Loucy (cell line): Measurements from ENCODE around the gene SMG6.

Experiments
- H2AFZ ChIP-seq: fragments of 200-600 bp; sonication (generic); 2 replicates; pipeline ENCODE4 v1.6.0; 2016; ENCODE audit warnings: antibody characterized with exemption, mild to moderate bottlenecking, low read length, moderate library complexity
- H3F3A ChIP-seq: fragments of 200-600 bp; 2 replicates; pipeline ENCODE4 v1.6.0; 2016; ENCODE audit warnings: antibody characterized with exemption, low read depth, mild to moderate bottlenecking
- H3K27me3 ChIP-seq: fragments of 200-600 bp; sonication (generic); 2 replicates; pipeline ENCODE4 v1.6.1; 2014; ENCODE audit warnings: low read length, mild to moderate bottlenecking; ENCODE audit not compliant: insufficient read depth, poor library complexity, severe bottlenecking
- H3K36me3 ChIP-seq: fragments of 200-600 bp; sonication (generic); 2 replicates; pipeline ENCODE4 v1.6.1; 2016; ENCODE audit warnings: low read length; ENCODE audit not compliant: insufficient read depth
- H3K4me1 ChIP-seq: fragments of 200-600 bp; sonication (generic); 2 replicates; pipeline ENCODE4 v1.5.1; 2014; ENCODE audit warnings: low read length, mild to moderate bottlenecking; ENCODE audit not compliant: insufficient read depth, poor library complexity, severe bottlenecking
- H3K4me2 ChIP-seq: fragments of 200-600 bp; sonication (generic); 2 replicates; pipeline ENCODE4 v1.6.0; 2014; ENCODE audit warnings: antibody characterized with exemption, low read length, low read depth, mild to moderate bottlenecking; ENCODE audit not compliant: poor library complexity, severe bottlenecking
- H3K4me3 ChIP-seq: fragments of 200-600 bp; sonication (generic); 2 replicates; pipeline ENCODE4 v1.5.1; 2014; ENCODE audit warnings: low read length, mild to moderate bottlenecking, mixed read lengths; ENCODE audit not compliant: poor library complexity, severe bottlenecking
- H3K79me2 ChIP-seq: fragments of 200-600 bp; sonication (generic); 2 replicates; pipeline ENCODE4 v1.6.1; 2014; ENCODE audit warnings: low read length; ENCODE audit not compliant: insufficient read depth
- H3K9ac ChIP-seq: fragments of 200-600 bp; sonication (generic); 2 replicates; pipeline ENCODE4 v1.6.0; 2014; ENCODE audit warnings: mild to moderate bottlenecking, low read depth, low read length, moderate library complexity; ENCODE audit not compliant: poor library complexity, severe bottlenecking
- H3K9me2 ChIP-seq: fragments of 200-600 bp; sonication (generic); replicated peaks from 2 replicates; pipeline ENCODE4 v1.6.1; 2016; ENCODE audit warnings: low read depth, low read length, mixed read lengths
- H3K9me3 ChIP-seq: fragments of 200-600 bp; sonication (generic); 2 replicates; pipeline ENCODE4 v1.6.1; 2014; ENCODE audit warnings: mild to moderate bottlenecking, antibody characterized with exemption, low read length, low read depth; ENCODE audit not compliant: insufficient read depth
- H4K20me1 ChIP-seq: fragments of 200-600 bp; sonication (generic); 2 replicates; pipeline ENCODE4 v1.6.0; 2014; ENCODE audit warnings: antibody characterized with exemption, low read length, mild to moderate bottlenecking; ENCODE audit not compliant: insufficient read depth, poor library complexity, severe bottlenecking
- EZH2phosphoT487 ChIP-seq: fragments of 200-600 bp; IDR thresholded peaks from 2 replicates; pipeline ENCODE4 v1.6.1; 2018; ENCODE audit warnings: antibody characterized with exemption, mild to moderate bottlenecking, moderate library complexity, borderline replicate concordance
- TF ChIP-seq, protein P1 (sequence below): fragments of 200-600 bp; sonication (generic); conservative IDR thresholded peaks from 2 replicates; pipeline ENCODE4 v1.5.1; 2014; ENCODE audit warnings: mild to moderate bottlenecking, antibody characterized with exemption, low read length

Gene SMG6

DNA sequence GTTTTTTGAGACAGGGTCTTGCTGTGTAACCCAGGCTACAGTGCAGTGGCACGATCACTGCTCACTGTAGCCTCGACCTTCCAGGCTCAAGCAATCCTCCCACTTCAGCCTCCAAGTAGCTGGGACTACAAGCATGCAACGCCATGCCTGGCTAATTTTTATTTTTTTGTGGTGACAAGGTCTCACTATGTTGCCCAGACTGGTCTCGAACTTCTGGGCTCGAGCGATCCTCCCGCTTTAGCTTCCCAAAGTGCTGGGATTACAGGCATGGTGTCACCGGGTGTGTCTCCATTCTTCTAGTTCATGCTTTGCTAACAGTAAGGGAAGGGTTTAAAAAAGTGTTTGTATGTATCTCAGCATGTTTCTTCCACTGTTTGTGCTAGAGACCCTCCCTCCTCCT is 146.9 kb downstream of the SMG6 start:
- H3K4me2 ChIP-seq: no peak overlapping the region
- peaks cover 63% of the 10 kb centered on the region; the same call in 1 of the 2 replicates for H3K36me3 ChIP-seq
- no peak overlapping the region for H3K9ac ChIP-seq
- no peak overlapping the region for H2AFZ ChIP-seq
- H4K20me1 ChIP-seq: no peaks in the 10 kb centered on the region
- H3K9me3 ChIP-seq: no peaks in the 10 kb centered on the region
- no peak overlapping the region for H3K4me3 ChIP-seq
- no peaks in the 10 kb centered on the region for H3K9me2 ChIP-seq
- peaks cover 5% of the 10 kb centered on the region for H3K4me1 ChIP-seq
- TF ChIP-seq, protein P1, sequence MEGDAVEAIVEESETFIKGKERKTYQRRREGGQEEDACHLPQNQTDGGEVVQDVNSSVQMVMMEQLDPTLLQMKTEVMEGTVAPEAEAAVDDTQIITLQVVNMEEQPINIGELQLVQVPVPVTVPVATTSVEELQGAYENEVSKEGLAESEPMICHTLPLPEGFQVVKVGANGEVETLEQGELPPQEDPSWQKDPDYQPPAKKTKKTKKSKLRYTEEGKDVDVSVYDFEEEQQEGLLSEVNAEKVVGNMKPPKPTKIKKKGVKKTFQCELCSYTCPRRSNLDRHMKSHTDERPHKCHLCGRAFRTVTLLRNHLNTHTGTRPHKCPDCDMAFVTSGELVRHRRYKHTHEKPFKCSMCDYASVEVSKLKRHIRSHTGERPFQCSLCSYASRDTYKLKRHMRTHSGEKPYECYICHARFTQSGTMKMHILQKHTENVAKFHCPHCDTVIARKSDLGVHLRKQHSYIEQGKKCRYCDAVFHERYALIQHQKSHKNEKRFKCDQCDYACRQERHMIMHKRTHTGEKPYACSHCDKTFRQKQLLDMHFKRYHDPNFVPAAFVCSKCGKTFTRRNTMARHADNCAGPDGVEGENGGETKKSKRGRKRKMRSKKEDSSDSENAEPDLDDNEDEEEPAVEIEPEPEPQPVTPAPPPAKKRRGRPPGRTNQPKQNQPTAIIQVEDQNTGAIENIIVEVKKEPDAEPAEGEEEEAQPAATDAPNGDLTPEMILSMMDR: no peak
- no peak for TF ChIP-seq EZH2phosphoT487
- no peaks in the 10 kb centered on the region for H3K27me3 ChIP-seq
- H3K79me2 ChIP-seq: peaks cover 7% of the 10 kb centered on the region; the same call in 1 of the 2 replicates
- no peaks in the 10 kb centered on the region for H3F3A ChIP-seq

DNA sequence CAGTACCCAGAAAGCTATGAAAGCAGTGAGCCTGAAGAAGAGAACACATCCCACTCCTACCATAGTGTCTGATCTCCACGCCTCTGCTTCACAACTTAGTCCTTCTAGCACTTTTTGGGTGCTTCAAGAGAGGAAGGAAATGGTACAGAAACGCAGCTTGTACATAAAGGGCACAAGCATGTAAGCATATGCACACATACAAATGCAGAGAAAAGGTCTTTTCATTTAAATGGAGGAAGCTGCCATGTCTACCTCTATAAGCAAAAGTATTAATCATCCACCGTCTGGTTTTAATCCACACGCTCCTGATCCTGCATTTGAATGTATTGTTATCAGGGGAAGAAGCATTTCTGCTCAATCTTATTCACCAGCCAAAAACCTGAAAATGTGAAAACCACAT is 148.0 kb downstream of the SMG6 start:
- Histone ChIP-seq H3K4me2 (no peak overlapping the region), H2AFZ (no peak overlapping the region), H3K36me3 (peaks cover 71% of the 10 kb centered on the region; the same call in 1 of the 2 replicates), H3K4me1 (peaks cover 5% of the 10 kb centered on the region), H3K9me2 (no peaks in the 10 kb centered on the region), H4K20me1 (no peaks in the 10 kb centered on the region), H3K9me3 (no peaks in the 10 kb centered on the region), H3K9ac (no peak overlapping the region), H3F3A (no peaks in the 10 kb centered on the region), H3K79me2 (peaks cover 7% of the 10 kb centered on the region; the same call in 1 of the 2 replicates), H3K4me3 (no peak overlapping the region), H3K27me3 (no peaks in the 10 kb centered on the region)
- TF ChIP-seq EZH2phosphoT487: no peak
- TF ChIP-seq, protein P1: no peak

DNA sequence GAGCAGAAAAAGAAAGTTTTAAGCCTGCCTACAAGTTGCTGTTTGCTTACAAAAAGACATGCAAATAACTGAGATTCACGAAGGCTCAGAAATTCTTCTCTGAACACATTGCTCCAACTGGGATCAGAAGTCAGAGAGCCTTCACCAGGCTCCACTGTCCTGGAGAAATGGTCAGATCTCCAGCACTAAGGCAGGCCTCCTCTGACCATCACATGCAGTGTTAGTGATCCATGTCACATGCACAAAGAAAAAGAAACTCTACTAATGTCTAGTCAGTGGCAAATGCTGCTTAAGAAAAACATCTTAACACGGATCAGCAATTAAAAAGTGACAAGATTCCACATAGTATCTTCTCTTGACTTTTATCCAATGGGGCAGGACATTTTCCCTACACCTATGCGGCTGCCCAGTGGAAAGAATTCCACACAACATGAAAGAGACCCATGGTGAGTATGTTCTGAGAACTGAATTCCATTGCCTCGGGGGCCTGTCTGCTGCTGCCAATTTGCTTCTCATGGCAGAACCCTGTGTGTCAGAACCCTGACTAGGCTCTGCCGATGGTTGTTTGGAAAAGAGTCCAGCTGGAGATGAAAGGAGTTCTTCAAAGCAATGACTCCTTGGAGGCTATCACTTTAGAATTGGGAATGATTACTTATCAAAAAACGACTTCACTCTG is 152.1 kb downstream of the SMG6 start:
- H3K36me3 ChIP-seq: peaks cover 75% of the 10 kb centered on the region; the same call in 1 of the 2 replicates
- no peak overlapping the region for H3K9ac ChIP-seq
- H3K9me3 ChIP-seq: no peaks in the 10 kb centered on the region

More for the DNA sequence above, 152.1 kb downstream of the SMG6 start:
- H3K79me2 ChIP-seq: no peaks in the 10 kb centered on the region
- H3K4me2 ChIP-seq: no peak overlapping the region
- no peaks in the 10 kb centered on the region for H4K20me1 ChIP-seq
- TF ChIP-seq EZH2phosphoT487: no peak
- TF ChIP-seq, protein P1: no peak
- H3K4me1 ChIP-seq: no peaks in the 10 kb centered on the region
- H2AFZ ChIP-seq: no peak overlapping the region
- H3F3A ChIP-seq: no peaks in the 10 kb centered on the region
- H3K9me2 ChIP-seq: no peaks in the 10 kb centered on the region
- no peak overlapping the region for H3K4me3 ChIP-seq
- H3K27me3 ChIP-seq: no peaks in the 10 kb centered on the region
